ENCODE measurements around the gene MEGF8.

GRCh38 chr19:42285541-42285941, 39.9 kb upstream of the MEGF8 start:
- no peak for TF ChIP-seq CTCF (IDR thresholded peaks at IDR 0.05; ENCODE audit: insufficient read depth, low read length, poor library complexity, severe bottlenecking)
- no peak for TF ChIP-seq EZH2phosphoT487 (conservative IDR thresholded peaks at IDR 0.05; ENCODE audit: low read length)
